ENCODE results near the gene RAPGEF5.

RAPGEF5 gene

DNA sequence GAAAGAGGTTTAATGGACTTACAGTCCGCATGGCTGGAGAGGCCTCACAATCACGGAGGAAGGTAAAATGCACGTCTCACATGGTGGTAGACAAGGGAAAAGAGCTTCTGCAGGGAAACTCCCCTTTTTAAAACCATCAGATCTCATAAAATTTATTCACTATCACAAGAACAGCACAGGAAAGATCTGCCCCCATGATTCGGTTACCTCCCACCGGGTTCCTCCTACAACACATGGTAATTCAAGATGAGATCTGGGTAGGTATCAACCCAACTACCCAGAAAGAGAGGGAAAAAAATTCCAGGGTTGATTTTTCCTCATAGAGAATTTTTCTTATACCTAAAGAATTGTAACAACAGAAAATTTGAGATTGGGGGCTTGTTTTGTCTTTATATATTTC lies 13.9 kb downstream of the RAPGEF5 start:
- no peak overlapping the region for H3K9ac ChIP-seq (ENCODE audit: low read length)
- H3K27ac ChIP-seq (ENCODE audit: low read depth, low read length): no peak overlapping the region
- H2BK12ac ChIP-seq (ENCODE audit: low read length): no peak overlapping the region
- H2AFZ ChIP-seq (ENCODE audit: insufficient read depth, low read length, poor library complexity): no peak overlapping the region
- H4K91ac ChIP-seq (ENCODE audit: low read depth, low read length): no peak overlapping the region
- no peak overlapping the region for H3K4me2 ChIP-seq (ENCODE audit: low read length)
- H3K18ac ChIP-seq (ENCODE audit: low read length): no peak overlapping the region
- peaks cover 0 to 4% of the 10 kb centered on the region in 2 experiments for H3K4me1 ChIP-seq (ENCODE audit: control insufficient read depth in 1 of 2, insufficient read depth in 2 of 2, low read length in 2 of 2)
- no peak overlapping the region for H2BK120ac ChIP-seq (ENCODE audit: insufficient read depth, low read length, poor library complexity)
- no peak overlapping the region for H2BK5ac ChIP-seq (ENCODE audit: low read depth, low read length, poor library complexity)
- no peak overlapping the region for H4K8ac ChIP-seq (ENCODE audit: low read depth, low read length)
- H3K23ac ChIP-seq (ENCODE audit: low read length): no peak overlapping the region
- H3K79me1 ChIP-seq (ENCODE audit: low read length): no peaks in the 10 kb centered on the region
- H3K36me3 ChIP-seq (ENCODE audit: control insufficient read depth in 1 of 2, insufficient read depth in 2 of 2, low read length in 2 of 2): no peaks in the 10 kb centered on the region
- H4K12ac ChIP-seq (ENCODE audit: low read depth, low read length): no peak overlapping the region
- no peak overlapping the region for H3K4me3 ChIP-seq (ENCODE audit: low read depth, low read length)
- no peaks in the 10 kb centered on the region for H3K27me3 ChIP-seq (ENCODE audit: insufficient read depth, low read length)
- no peak overlapping the region for H3K14ac ChIP-seq (ENCODE audit: low read length)
- no CpG with 5 or more reads among the region's 5 CpGs for WGBS (ENCODE audit: extremely low coverage, insufficient coverage, insufficient read length)
- no peak overlapping the region for H3K4ac ChIP-seq (ENCODE audit: low read depth, low read length)
- H3K79me2 ChIP-seq (ENCODE audit: control insufficient read depth, insufficient read depth, low read length, poor library complexity): no peaks in the 10 kb centered on the region
- H2AK5ac ChIP-seq (ENCODE audit: low read length): no peak overlapping the region
- H3K9me3 ChIP-seq (ENCODE audit: insufficient read depth, low read depth, low read length): no peaks in the 10 kb centered on the region
- DNase-seq: no peak

DNA sequence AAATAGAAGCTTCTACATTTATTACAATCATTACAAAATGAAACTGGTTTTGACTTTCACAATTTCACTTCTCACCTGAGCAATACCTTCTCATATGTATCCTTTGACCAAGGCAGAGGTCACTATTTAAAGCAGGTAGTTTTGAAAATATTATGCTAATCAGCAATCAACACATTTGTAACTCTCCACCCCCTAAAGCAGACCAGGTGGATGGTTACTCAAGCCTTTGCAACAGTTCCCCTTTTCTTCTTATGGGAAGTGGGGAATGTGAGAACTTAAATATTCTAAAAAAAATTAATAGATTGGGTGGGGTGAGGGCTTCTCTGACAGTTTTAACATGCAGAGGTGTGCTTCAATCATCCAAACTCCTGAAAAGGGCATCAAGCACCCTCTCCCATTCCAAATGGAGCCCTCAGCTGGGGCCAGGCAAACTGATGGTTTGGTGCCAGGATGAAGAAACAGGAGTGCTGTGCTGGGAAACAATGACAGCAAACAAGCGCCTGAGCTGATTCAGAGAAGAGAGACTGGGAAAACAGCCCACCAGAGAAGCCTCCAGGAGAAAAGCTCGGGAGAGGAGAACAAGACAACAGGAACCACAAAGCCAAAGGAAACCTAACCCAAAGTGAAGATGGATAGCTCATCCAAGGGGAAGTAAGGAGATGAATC lies 17.1 kb downstream of the RAPGEF5 start:
- Histone ChIP-seq H3K36me3 (ENCODE audit: control insufficient read depth in 1 of 2, insufficient read depth in 2 of 2, low read length in 2 of 2) (no peaks in the 10 kb centered on the region), H3K23ac (ENCODE audit: low read length) (no peak overlapping the region), H3K14ac (ENCODE audit: low read length) (no peak overlapping the region), H4K12ac (ENCODE audit: low read depth, low read length) (no peak overlapping the region), H4K91ac (ENCODE audit: low read depth, low read length) (no peak overlapping the region), H3K18ac (ENCODE audit: low read length) (no peak overlapping the region), H4K8ac (ENCODE audit: low read depth, low read length) (no peak overlapping the region), H3K27me3 (ENCODE audit: insufficient read depth, low read length) (no peaks in the 10 kb centered on the region), H3K4me1 (ENCODE audit: control insufficient read depth in 1 of 2, insufficient read depth in 2 of 2, low read length in 2 of 2) (peaks cover 0 to 4% of the 10 kb centered on the region in 2 experiments), H2AFZ (ENCODE audit: insufficient read depth, low read length, poor library complexity) (no peak overlapping the region), H3K9ac (ENCODE audit: low read length) (no peak overlapping the region), H2BK5ac (ENCODE audit: low read depth, low read length, poor library complexity) (no peak overlapping the region), H2BK120ac (ENCODE audit: insufficient read depth, low read length, poor library complexity) (no peak overlapping the region), H3K4me2 (ENCODE audit: low read length) (no peak overlapping the region), H3K4ac (ENCODE audit: low read depth, low read length) (no peak overlapping the region), H2AK5ac (ENCODE audit: low read length) (no peak overlapping the region), H3K79me2 (ENCODE audit: control insufficient read depth, insufficient read depth, low read length, poor library complexity) (no peaks in the 10 kb centered on the region), H3K27ac (ENCODE audit: low read depth, low read length) (no peak overlapping the region), H3K9me3 (ENCODE audit: insufficient read depth, low read depth, low read length) (no peaks in the 10 kb centered on the region), H3K4me3 (ENCODE audit: low read depth, low read length) (no peak overlapping the region), H3K79me1 (ENCODE audit: low read length) (no peaks in the 10 kb centered on the region), H2BK12ac (ENCODE audit: low read length) (no peak overlapping the region)
- no peak for DNase-seq
- no CpG with 5 or more reads among the region's 2 CpGs for WGBS (ENCODE audit: extremely low coverage, insufficient coverage, insufficient read length)

DNA sequence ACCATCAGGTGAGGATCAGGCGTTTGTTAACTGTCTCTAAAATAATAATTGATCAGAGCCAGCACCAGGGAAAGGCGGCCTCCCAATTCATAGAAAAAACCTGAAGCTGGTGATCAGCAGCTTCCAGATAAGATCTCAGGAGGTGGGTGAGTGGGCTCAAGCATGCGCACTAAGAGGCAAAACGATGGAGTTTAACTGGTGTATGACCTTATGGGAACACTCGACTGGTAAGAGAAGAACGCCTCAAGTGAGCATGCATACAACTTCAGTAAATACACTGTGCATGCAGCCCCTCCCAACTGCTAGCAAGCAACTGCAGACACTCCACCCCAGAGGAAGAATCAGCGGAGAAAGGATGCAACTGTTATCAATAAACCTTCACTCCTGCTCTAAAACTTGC lies 18.1 kb downstream of the RAPGEF5 start:
- Histone ChIP-seq H3K27me3 (ENCODE audit: insufficient read depth, low read length) (no peaks in the 10 kb centered on the region), H2AFZ (ENCODE audit: insufficient read depth, low read length, poor library complexity) (no peak overlapping the region), H4K8ac (ENCODE audit: low read depth, low read length) (no peak overlapping the region), H2BK5ac (ENCODE audit: low read depth, low read length, poor library complexity) (no peak overlapping the region), H3K27ac (ENCODE audit: low read depth, low read length) (no peak overlapping the region), H3K9me3 (ENCODE audit: insufficient read depth, low read depth, low read length) (no peaks in the 10 kb centered on the region), H4K12ac (ENCODE audit: low read depth, low read length) (no peak overlapping the region), H3K9ac (ENCODE audit: low read length) (no peak overlapping the region), H3K79me2 (ENCODE audit: control insufficient read depth, insufficient read depth, low read length, poor library complexity) (no peaks in the 10 kb centered on the region), H3K36me3 (ENCODE audit: control insufficient read depth in 1 of 2, insufficient read depth in 2 of 2, low read length in 2 of 2) (no peaks in the 10 kb centered on the region), H2AK5ac (ENCODE audit: low read length) (no peak overlapping the region), H3K18ac (ENCODE audit: low read length) (no peak overlapping the region), H3K23ac (ENCODE audit: low read length) (no peak overlapping the region), H3K4me1 (ENCODE audit: control insufficient read depth in 1 of 2, insufficient read depth in 2 of 2, low read length in 2 of 2) (peaks cover 0 to 4% of the 10 kb centered on the region in 2 experiments), H3K4me3 (ENCODE audit: low read depth, low read length) (no peak overlapping the region), H2BK120ac (ENCODE audit: insufficient read depth, low read length, poor library complexity) (no peak overlapping the region), H3K4me2 (ENCODE audit: low read length) (no peak overlapping the region), H2BK12ac (ENCODE audit: low read length) (no peak overlapping the region), H3K14ac (ENCODE audit: low read length) (no peak overlapping the region), H4K91ac (ENCODE audit: low read depth, low read length) (no peak overlapping the region), H3K4ac (ENCODE audit: low read depth, low read length) (no peak overlapping the region), H3K79me1 (ENCODE audit: low read length) (no peaks in the 10 kb centered on the region)
- DNase-seq: no peak
- WGBS (ENCODE audit: extremely low coverage, insufficient coverage, insufficient read length): no CpG with 5 or more reads among the region's 7 CpGs

DNA sequence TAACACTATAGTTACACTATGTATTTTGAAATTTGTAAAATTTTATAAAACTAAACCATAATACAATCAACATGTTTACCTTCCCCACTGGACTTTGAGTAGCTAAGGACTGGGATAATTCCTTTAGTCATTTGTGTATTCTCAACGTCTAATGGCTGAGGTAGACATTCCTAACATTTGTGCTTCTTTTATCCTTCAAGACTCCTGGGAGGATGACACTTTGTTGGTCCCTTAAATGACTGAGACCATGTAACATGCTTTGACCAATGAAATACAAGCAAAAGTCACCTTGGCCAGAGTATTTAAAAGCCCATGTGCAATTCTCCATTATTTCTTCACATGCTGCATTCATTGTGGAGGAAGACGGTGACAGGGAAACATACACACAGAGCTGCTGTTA lies 18.5 kb downstream of the RAPGEF5 start:
- Histone ChIP-seq H2AK5ac (ENCODE audit: low read length) (no peak overlapping the region), H2AFZ (ENCODE audit: insufficient read depth, low read length, poor library complexity) (no peak overlapping the region), H3K27me3 (ENCODE audit: insufficient read depth, low read length) (no peaks in the 10 kb centered on the region), H3K4ac (ENCODE audit: low read depth, low read length) (no peak overlapping the region), H3K36me3 (ENCODE audit: control insufficient read depth in 1 of 2, insufficient read depth in 2 of 2, low read length in 2 of 2) (no peaks in the 10 kb centered on the region), H3K4me2 (ENCODE audit: low read length) (no peak overlapping the region), H2BK12ac (ENCODE audit: low read length) (no peak overlapping the region), H4K12ac (ENCODE audit: low read depth, low read length) (no peak overlapping the region), H3K79me2 (ENCODE audit: control insufficient read depth, insufficient read depth, low read length, poor library complexity) (no peaks in the 10 kb centered on the region), H2BK120ac (ENCODE audit: insufficient read depth, low read length, poor library complexity) (no peak overlapping the region), H3K14ac (ENCODE audit: low read length) (no peak overlapping the region), H3K4me1 (ENCODE audit: control insufficient read depth in 1 of 2, insufficient read depth in 2 of 2, low read length in 2 of 2) (peaks cover 0 to 4% of the 10 kb centered on the region in 2 experiments), H2BK5ac (ENCODE audit: low read depth, low read length, poor library complexity) (no peak overlapping the region), H3K27ac (ENCODE audit: low read depth, low read length) (no peak overlapping the region), H3K9ac (ENCODE audit: low read length) (no peak overlapping the region), H3K23ac (ENCODE audit: low read length) (no peak overlapping the region), H3K9me3 (ENCODE audit: insufficient read depth, low read depth, low read length) (no peaks in the 10 kb centered on the region), H3K4me3 (ENCODE audit: low read depth, low read length) (no peak overlapping the region), H4K91ac (ENCODE audit: low read depth, low read length) (no peak overlapping the region), H4K8ac (ENCODE audit: low read depth, low read length) (no peak overlapping the region), H3K79me1 (ENCODE audit: low read length) (no peaks in the 10 kb centered on the region), H3K18ac (ENCODE audit: low read length) (no peak overlapping the region)
- DNase-seq: no peak
- WGBS (ENCODE audit: extremely low coverage, insufficient coverage, insufficient read length): no CpG with 5 or more reads among the region's 2 CpGs

Data from trophoblast cell (in vitro differentiated cells and primary cell).